NCI-H2081 treated with DMSO at 0.1 percent for 48 hours (cell line): Measurements from ENCODE around the gene FOXO1.

ENCODE experiments used
- DNase-seq: peaks from one replicate; lab custom pipeline; 2025; lab: John Stamatoyannopoulos, UW

The FOXO1 gene

DNA sequence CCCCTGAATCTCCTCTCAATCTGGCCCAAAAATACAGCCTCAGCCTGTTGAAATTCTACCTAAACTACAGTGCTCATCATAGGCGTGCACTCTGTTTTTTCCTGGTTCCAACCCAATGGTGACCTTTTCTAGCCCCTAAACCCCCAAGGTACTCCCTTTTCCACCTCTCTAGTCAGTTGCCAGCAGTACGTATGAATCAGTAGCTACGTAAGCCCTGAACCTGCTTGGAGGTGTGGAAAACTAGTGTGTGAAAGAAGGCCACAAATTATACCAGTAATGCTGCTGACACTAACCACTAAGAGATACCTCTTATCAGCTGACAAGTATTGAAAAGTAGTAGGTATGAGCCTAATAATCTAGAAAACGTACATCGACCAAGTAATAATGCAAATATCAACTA lies 60.9 kb downstream of the FOXO1 start:
- no peak for DNase-seq

DNA sequence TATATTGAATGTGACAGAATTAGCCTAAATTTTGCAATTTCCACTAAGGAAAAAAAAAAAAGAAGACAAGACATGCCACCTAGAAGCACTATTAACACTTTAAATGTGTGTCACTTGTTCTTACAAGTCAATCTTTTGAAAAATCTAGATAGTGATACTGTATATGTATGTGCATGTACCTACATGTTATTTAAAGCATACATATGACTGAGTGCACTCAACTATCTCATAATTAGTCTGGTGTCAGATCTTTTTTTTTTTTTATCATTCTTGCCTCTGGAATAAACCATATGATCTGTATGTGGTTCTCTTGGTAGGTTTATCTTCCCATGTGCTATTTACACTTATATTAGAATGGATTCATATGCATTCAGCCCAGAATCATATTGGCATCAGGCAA lies 62.3 kb downstream of the FOXO1 start:
- DNase-seq, result no peak

DNA sequence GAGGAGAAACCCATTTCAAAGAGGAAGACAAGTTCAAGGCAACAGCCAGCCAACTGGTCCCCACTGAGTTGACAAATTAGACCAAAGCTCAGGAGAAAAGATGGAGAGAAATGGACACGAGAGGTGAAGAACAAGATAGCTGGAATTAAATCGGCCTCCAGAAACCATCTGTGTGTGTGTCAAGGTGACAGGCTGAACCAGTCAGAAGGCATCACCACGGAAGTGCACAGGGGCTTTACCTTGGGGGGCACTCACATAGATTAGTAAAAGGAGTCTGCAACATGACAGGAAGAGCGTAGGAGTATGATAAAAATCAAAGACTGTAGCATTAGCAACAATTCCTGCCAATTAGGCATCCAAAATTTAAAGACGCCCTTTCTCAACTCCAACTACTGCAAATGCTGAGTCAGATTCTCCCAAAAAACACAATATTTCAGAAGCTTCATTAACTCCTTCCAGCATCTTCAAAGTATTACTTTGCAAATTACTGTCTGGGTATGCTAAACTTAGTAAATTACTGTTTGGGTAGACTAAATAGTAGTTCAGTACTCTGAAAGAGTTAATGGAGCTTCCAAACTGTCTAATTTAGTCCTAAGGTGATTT lies 66.2 kb downstream of the FOXO1 start:
- DNase-seq, result no peak

DNA sequence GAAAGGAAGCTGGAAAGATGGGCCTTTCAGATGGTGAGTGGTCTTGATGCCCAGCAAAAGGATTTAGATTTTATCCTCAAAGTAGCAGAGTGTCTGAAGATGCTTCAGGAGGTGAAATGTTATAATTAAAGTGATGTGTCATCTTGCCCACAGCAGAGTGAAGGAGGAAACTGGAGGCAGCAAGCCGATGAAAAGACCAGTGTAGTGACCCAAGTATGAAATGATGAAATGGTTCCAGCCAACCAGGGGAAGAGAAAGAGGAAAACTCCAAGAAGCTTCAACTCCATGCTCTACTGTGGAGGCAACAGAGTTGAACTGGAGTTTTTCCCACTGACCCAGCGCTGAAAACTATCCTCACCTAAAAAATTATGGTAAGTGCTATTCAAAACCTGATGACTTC lies 66.7 kb downstream of the FOXO1 start:
- DNase-seq, result no peak

DNA sequence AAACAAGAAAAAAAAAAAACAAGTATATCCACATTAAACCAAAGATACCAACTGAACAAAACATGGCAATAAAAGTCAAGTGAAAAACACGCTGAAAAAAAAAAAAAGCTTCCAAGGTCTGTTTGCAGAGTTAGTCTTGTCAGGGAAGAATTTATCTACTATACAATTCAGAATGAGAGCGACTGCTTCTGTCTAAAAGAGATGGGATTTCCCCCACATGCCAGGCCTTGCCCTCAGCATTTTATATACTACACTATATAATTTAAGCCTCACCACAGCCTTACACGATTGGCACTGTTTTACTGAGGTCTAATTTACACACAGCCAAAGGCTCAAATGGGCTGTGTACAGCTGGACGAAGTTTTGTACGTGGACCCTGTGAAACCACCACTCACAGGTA lies 67.3 kb downstream of the FOXO1 start:
- no peak for DNase-seq

DNA sequence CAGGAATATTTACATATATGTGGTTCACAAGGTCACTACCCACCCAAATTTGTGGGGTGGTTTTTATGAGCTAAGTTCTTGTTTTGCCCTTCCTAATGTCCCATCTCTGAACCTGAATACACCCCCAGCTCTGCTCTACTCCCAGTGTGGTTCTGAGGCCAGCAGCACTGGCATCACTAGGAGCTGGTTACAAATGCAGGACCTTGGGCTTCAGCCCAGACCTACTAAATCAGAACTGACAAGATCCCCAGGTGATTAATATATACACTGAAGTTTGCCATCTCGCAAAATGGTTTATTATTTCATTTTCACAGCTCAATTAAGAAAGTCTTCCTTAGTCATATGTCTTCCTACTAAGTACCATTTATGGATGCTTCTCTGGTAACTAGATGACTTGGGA lies 67.9 kb downstream of the FOXO1 start:
- no peak for DNase-seq

DNA sequence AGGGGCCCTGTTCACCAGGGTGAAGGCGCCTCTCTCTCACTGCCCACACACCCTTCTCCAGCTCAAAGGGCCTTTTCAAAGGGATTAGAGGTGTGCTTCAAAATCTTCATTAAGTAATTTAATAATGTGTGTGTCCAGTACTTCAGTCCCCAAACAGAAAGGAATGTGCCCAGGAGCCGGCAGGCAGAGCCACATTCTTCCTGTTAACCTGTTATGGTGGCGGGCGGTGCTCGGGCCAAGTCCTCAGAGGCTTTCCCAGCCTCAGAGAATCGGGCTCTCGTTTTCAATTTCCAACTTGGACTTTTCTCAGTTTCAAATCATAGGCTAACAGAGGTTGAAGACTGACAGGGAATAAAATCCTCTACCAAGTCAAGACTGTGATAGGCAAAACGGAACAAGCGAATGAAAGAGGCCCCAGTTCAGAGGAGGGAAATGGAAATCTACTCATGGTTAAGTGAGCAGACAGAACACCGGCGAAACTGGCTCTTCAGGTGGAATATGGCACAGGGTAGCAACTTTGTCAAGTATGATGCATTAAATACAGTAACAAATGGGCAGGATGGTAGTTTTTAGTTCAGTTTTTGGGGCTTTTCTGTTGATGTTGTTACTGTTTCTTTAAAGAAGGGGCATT lies 68.6 kb downstream of the FOXO1 start:
- DNase-seq, result no peak

DNA sequence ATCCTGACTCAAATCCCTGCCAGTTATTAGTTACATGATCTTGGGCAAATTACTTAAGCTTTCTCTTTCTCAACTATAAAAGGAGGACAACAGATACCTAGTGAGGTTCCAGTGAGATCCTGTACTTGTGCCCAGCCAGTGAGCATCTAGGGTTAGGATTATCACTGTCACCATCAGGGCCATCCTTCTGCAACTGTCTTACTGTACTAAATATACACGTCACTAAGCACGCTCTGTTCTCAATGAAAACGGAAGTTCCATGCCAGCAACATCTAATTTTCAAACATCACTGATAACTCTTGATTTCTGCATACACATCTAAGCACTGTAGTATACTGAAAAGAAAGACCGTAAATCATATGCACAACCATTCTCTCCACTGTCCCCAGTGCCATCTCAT lies 70.0 kb downstream of the FOXO1 start:
- no peak for DNase-seq

DNA sequence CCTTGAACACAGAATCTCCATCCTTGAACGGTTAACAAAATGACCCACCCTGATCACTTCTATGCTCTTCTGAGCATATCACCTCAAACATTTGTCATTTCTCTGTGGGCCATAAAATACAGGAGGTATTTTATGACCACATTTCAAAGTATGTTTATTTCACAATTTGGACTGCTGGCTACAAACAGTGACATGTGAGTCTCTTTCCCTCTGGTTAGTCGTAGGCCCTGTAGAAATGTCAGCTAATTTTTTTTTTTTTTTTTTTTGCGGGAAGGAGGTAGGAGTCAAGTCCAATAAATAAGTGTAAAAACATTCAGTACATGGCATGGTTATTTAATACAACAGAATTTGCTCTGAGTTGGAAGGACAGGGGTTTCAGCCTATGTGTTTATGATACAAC lies 70.7 kb downstream of the FOXO1 start:
- no peak for DNase-seq

DNA sequence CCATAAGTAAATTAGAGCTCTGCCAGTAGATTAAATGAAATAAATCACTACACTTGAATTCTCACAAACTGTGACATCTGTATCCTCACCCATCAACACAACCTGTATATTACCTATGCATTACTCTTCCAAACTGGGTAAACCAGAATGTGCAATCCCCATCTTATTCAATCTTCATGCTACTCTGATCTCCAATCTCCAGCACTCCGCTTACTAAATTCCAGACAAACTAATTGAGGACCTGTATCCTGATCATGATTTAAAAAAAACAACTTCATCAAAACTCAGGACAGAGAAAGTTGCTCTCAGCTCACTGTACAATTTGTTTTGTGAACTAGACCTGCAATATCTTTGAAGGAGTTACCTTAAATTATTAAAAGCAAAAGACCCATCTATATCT lies 74.4 kb downstream of the FOXO1 start:
- no peak for DNase-seq

DNA sequence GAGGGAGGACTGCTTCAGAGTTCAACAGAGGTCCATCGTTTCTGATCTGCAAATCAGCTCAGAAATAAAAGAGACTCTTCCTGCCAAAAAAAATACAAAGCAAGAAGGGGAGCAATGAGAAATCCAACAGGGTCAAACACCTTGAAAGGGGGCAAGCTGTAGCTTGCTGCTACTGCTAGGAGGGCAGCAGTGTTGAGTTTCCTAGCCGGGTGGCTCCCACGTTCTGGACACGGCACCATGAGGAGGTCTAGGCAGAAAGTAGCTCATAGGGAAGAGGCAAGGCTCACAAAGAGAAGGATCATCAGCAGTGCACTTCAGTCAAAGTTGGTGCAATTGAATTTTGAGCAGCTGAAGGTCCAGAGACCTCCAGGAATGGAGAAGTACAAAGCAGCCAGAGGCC lies 75.3 kb downstream of the FOXO1 start:
- DNase-seq, result no peak

DNA sequence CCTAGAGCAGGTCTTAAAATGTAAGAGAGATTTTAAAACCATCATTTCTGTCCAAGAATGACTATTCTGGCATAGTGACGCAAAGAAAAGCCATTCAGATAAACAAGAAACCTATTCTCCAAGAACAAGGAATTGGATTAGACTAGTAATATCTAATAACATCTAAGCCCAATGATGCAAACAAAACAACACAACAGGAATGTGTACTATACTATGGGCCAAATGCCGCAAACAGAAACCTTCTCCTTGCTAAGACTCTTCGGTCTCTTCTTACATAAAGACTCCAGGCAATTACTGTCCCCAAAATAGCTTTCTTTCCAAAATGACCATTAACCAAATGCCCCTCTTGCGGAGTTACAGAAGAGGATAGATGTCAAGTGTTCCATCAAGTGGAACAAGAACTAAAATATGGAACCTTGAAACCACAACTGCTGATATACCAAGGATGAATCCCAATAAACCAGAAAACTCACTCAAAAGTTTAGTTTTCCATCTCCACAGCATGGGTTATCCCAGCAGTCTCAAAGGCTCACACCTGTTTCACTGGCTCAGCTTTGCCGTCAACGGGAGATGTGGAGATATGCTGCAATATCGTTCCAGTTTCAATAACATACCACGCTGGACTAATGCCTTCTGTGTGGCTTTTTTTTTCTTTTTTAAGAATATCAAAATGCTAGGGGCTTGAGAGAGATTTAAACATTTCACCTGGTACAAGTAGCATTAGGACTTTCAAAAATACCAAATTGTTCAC lies 76.2 kb downstream of the FOXO1 start:
- DNase-seq, result no peak

DNA sequence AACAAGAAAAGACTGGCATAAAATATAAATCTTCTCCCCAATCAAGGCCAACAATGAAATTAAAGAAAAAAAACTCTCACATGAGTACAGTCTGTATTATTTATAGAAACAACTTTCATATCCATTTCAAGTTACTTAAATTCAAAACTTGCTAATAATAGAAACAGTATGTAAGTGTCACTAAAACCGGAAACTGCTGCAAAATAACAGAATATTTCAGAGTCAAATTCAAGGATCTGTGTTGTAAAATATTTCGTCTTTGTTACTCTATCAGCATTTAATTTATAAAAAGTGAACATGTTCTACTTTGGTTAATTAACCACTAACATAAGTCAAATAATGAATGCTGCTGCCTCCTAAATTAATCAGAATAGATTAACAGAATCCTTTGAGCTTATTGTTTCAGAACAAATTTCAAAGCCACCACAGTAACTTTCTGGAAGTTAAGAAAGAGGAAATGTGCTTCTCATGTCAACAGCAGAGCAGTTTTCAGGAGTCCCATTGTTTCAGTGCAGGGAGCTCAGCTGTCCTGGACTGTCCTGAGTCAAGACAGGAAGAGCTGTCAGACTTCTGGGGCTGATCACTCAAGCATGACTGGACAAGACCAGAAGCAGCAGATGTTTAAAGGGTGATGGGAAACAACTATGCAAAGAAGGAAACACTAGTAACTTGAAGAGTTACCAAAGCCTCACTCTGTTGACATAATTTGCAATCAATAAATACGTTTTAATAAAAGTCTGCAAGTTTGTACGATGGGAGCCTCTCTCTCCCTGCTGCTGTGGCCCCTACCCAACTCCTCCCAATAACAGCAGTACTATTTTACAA lies 76.9 kb downstream of the FOXO1 start:
- no peak for DNase-seq

DNA sequence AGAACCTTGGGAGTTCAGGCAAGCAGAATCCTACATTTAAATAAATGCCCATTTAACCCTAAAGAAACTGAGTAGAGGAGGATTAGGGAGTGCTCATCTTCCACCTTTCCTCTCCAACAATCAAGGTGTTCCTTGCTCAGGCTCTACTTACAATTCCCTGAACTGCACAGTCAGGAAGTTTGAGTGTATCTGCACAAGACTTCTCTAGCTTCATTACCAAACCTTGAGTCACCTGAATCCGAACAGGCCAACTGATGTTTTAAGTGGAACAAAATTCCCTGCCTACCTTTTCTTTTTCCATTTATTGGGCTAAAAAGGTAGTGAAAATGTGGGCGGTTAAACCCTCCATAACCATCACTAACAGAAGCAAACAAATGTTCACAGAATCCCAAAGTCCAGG lies 78.3 kb downstream of the FOXO1 start:
- no peak for DNase-seq

DNA sequence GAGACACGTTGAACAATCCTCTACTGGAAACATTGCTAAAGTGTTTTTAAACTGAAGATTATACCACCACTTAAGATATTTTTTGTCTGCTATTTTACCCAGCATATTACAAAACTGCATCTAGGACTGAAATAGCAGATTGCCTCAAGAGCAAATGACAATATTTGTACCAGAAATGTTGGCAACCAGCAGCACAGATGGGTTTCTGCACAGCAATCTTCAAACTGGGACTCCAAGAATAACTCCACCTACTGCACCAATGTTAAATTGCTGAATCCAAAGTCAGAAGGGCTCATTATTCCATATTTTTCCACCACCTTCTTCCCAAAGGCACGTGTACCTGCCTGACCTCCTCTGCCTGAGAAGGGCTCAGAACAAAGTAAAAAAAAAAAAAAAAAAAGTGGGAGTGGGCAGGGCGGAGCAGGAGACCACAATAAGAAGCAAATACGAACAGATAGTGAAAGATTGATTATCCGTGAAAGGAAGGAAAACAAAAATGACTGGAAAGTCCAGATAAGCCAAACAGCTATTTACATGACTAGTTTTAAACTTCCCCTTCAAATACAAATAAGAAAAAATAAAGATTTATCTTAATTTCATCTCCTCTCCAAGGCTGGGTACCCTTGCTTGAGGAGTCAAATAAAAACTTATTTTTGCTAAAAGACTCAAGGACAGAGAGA lies 79.4 kb downstream of the FOXO1 start:
- no peak for DNase-seq

DNA sequence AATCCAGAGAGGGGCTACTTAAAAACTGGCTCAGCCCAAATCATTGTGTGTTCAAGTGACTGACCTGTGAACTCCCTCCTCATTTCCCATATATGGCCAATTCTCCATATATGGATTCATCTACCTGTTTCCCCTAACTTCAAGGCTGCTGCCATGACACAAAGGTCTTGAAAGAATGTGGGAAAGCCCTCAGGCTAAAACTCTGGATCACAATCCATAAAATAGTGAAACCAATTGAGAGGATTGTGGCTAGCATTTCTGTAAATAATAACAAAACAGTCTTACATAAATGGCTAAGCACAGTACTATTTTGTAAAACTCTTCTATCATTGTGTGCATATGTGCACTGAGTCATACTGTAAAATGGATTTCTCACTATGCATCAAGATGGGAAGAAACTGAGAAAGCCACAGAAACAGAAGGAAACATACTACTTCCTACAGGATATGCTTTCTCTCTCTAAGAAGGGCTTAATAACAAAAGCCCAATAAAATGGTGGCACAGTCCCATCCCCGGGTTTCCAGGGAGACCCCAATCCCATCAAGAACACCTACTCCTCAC lies 80.5 kb downstream of the FOXO1 start:
- no peak for DNase-seq

DNA sequence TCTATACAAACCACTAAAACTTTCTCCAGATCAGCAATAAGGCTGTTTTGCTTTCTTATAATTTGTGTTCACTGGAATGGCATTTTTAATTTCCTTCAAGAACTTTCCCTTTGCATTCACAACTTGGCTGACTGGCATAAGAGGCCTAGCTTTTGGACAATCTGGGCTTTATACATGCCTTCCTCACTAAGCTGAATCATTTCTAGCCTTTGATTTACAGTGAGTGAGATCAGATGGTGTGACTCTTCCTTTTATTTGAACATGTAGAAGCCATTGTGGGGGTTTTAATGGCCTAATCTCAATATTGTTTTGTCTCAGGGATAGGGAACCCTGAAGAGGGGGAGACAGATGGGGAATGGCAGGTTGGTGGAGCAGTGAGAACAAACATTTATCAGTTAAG lies 82.7 kb downstream of the FOXO1 start:
- no peak for DNase-seq

DNA sequence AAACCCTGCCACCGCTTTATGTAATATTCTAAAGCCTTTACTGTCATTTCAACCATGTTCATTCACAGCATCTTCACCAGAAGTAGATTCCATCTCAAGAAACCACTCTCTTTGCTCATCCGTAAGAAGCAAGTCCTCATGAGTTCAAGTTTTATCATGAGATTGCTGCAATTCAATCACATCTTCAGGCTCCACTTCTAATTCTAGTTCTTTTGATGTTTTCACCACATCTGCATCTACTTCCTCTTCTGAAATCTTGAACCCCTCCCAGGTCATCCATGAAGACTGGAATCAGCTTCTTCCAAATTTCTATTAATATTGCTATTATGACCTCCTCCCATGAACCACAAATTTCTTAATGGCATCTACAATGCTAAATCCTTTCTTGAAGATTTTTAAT lies 83.9 kb downstream of the FOXO1 start:
- no peak for DNase-seq

DNA sequence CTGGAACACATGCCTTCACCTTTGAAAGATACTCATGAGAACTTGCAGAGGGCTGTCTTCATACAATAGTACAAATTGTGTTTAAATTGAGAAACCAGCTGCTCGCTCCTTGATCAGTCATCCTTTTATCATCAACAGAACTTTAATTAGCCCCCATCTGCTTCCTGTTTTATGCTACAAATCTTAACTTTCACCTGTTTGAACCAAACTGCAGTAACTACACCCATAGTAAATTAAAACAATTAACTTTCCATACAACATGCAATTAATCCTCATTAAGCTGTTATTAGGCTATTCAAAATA lies 85.2 kb downstream of the FOXO1 start:
- no peak for DNase-seq

DNA sequence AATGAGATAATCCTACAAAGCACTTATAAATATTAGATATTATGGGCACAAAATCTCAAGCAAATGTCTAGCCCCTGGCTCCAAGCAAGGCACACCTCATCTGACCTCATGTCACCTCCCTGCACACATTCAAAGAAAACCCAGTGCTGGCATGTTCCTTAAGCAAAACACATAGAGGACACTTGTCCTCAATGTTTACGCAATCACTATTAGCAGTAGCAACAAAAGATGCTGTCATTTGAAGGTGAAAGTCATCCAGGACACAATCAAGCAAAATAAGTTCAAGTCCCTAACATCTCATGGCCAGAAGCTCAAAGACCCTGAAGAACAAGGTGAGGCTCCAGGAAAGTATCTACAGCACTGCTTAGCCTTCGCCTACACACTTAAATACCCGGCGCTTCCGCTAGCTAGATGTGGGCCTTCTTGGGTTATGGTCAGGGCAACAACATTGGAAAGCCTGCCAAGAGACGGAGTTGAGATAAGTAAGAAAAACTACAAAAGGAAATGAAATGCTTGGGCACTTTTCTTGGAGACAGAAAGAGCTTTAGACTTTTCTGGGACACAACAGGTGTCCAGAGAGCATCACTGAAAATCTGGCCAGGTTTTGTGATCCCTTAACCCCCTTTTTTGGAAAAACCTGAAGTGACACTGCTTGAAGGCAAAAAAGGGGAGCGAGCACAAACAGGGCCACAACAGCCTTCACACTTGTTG lies 85.7 kb downstream of the FOXO1 start:
- no peak for DNase-seq

DNA sequence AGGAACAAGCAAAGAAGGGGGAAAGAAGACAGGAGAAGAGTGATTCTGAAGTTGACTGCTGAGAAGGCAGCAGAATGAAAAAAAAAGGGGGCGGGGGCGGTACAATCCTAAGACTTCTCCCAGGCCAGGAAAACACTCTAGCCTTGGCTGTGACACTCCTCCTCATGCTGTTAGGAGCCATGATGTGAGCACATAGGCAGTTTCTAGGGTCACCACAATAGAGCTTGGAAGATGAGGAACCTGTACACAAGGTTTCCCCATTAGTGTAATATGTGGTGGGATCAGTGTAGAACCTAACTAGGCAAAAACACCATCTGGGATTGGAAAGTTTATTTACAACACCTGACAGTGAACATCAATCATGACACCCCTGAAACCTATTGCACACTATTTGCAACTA lies 86.9 kb downstream of the FOXO1 start:
- DNase-seq, result no peak
